ENCODE results near the gene SHISA8.
A peak's percentile ranks its signal among the peaks of the same experiment; 100 is the strongest.

The SHISA8 gene

GRCh38 chr22:41947424-41948080 is 32.7 kb upstream of the SHISA8 start:
- no peaks in the 10 kb centered on the region for H3K4me1 ChIP-seq
- no peaks in the 10 kb centered on the region for H3K27me3 ChIP-seq (ENCODE audit: control insufficient read depth, insufficient read depth, low read length)
- no peaks in the 10 kb centered on the region for H3K9me3 ChIP-seq (ENCODE audit: control insufficient read depth, low read length)
- H3K27ac ChIP-seq = no peak overlapping the region
- H3K36me3 ChIP-seq (ENCODE audit: control insufficient read depth, insufficient read depth, low read length) = no peaks in the 10 kb centered on the region
- H3K9ac ChIP-seq = no peak overlapping the region
- H3K4me2 ChIP-seq (ENCODE audit: low read length) = peak overlapping the region; percentile 98
- no peaks in the 10 kb centered on the region for H3K79me2 ChIP-seq
- H2AFZ ChIP-seq = peak overlapping the region; percentile 84
- peak overlapping the region; percentile 72 for H3K4me3 ChIP-seq (ENCODE audit: low read depth, low read length)
- TF ChIP-seq CTCF (IDR thresholded peaks at IDR 0.05) = no peak

GRCh38 chr22:41946629-41947423 is 32.0 kb upstream of the SHISA8 start, which contains the start of gene CENPM:
TSS of gene CENPM (minus strand) at chr22:41947152. CDS start at chr22:41947076, 76 bp downstream.
- no peak for TF ChIP-seq CTCF (IDR thresholded peaks at IDR 0.05)
- Histone ChIP-seq H3K36me3 (ENCODE audit: control insufficient read depth, insufficient read depth, low read length) (no peaks in the 10 kb centered on the region), H3K4me2 (ENCODE audit: low read length) (peak within 1 kb of the TSS; percentile 98), H3K9me3 (ENCODE audit: control insufficient read depth, low read length) (no peaks in the 10 kb centered on the region), H3K4me1 (no peaks in the 10 kb centered on the region), H3K4me3 (ENCODE audit: low read depth, low read length) (peak within 1 kb of the TSS; percentile 72), H2AFZ (peak within 1 kb of the TSS; percentile 84), H3K9ac (no peak within 1 kb of the TSS), H3K27me3 (ENCODE audit: control insufficient read depth, insufficient read depth, low read length) (no peaks in the 10 kb centered on the region), H3K79me2 (no peaks in the 10 kb centered on the region), H3K27ac (peak within 1 kb of the TSS; percentile 36)

GRCh38 chr22:41943661-41944209 is 28.9 kb upstream of the SHISA8 start:
- H3K9ac ChIP-seq = no peak overlapping the region

GRCh38 chr22:41940832-41941765 is 26.2 kb upstream of the SHISA8 start:
- no peaks in the 10 kb centered on the region for H3K79me2 ChIP-seq
- H2AFZ ChIP-seq = peak overlapping the region; percentile 56
- H3K27me3 ChIP-seq (ENCODE audit: control insufficient read depth, insufficient read depth, low read length) = no peaks in the 10 kb centered on the region
- no peak overlapping the region for H3K4me3 ChIP-seq (ENCODE audit: low read depth, low read length)
- no peak overlapping the region for H3K4me2 ChIP-seq (ENCODE audit: low read length)
- H3K9me3 ChIP-seq (ENCODE audit: control insufficient read depth, low read length) = no peaks in the 10 kb centered on the region
- TF ChIP-seq CTCF (IDR thresholded peaks at IDR 0.05) = peak; percentile 74
- no peak overlapping the region for H3K9ac ChIP-seq
- H3K36me3 ChIP-seq (ENCODE audit: control insufficient read depth, insufficient read depth, low read length) = no peaks in the 10 kb centered on the region
- H3K4me1 ChIP-seq = no peaks in the 10 kb centered on the region
- H3K27ac ChIP-seq = no peak overlapping the region

More at GRCh38 chr22:41943661-41944209, 28.9 kb upstream of the SHISA8 start:
- Histone ChIP-seq H3K79me2 (no peaks in the 10 kb centered on the region), H3K4me3 (ENCODE audit: low read depth, low read length) (no peak overlapping the region), H3K27me3 (ENCODE audit: control insufficient read depth, insufficient read depth, low read length) (no peaks in the 10 kb centered on the region), H3K4me2 (ENCODE audit: low read length) (no peak overlapping the region), H3K9me3 (ENCODE audit: control insufficient read depth, low read length) (no peaks in the 10 kb centered on the region), H3K36me3 (ENCODE audit: control insufficient read depth, insufficient read depth, low read length) (no peaks in the 10 kb centered on the region), H3K4me1 (no peaks in the 10 kb centered on the region), H3K27ac (no peak overlapping the region), H2AFZ (no peak overlapping the region)
- TF ChIP-seq CTCF (IDR thresholded peaks at IDR 0.05) = no peak

Data from parathyroid adenoma (tissue), 2 donors.